NCI-H1105 (cell line): ENCODE data around the gene NADSYN1.
A peak's percentile ranks its signal among the peaks of the same experiment; 100 is the strongest.
"Not testable (repeated sequence)": the region's sequence is repeated elsewhere in the genome, so short reads cannot be mapped to it uniquely, and the experiment has no call there.

Experiments used
- DNase-seq: peaks from one replicate; lab custom pipeline; 2025; lab: John Stamatoyannopoulos, UW

Gene NADSYN1

GRCh38 chr11:71453037-71453917 is at the start of gene NADSYN1:
NADSYN1 (plus strand) TSS chr11:71453203; CDS start chr11:71453297, 94 bp downstream.
- DNase-seq, result peak; percentile 96

- DNase-seq, result no peak
These were observed 48.8 kb upstream of the NADSYN1 start for GRCh38 chr11:71404209-71404608.

GRCh38 chr11:71406681-71407080 is 46.3 kb upstream of the NADSYN1 start:
- no peak for DNase-seq

GRCh38 chr11:71407356-71407755 is 45.6 kb upstream of the NADSYN1 start:
- no peak for DNase-seq

GRCh38 chr11:71408826-71409225 is 44.2 kb upstream of the NADSYN1 start:
- DNase-seq, result no peak

- DNase-seq, result no peak
These were observed 42.5 kb upstream of the NADSYN1 start for GRCh38 chr11:71410363-71410966.

- DNase-seq, result no peak
These were observed 38.4 kb upstream of the NADSYN1 start for GRCh38 chr11:71414645-71415044.

GRCh38 chr11:71418643-71419042 is 34.4 kb upstream of the NADSYN1 start:
- DNase-seq, result no peak

- peak; percentile 33 for DNase-seq
These were observed 32.4 kb upstream of the NADSYN1 start for GRCh38 chr11:71420455-71421241.

- DNase-seq, result no peak
These were observed 31.5 kb upstream of the NADSYN1 start for GRCh38 chr11:71421392-71421950.

GRCh38 chr11:71422318-71422717 is 30.7 kb upstream of the NADSYN1 start:
- not testable (repeated sequence) for DNase-seq

GRCh38 chr11:71423181-71423790 is 29.7 kb upstream of the NADSYN1 start:
- no peak for DNase-seq

GRCh38 chr11:71425409-71425808 is 27.6 kb upstream of the NADSYN1 start:
- DNase-seq, result no peak

GRCh38 chr11:71425860-71426259 is 27.1 kb upstream of the NADSYN1 start:
- no peak for DNase-seq

GRCh38 chr11:71426413-71426812 is 26.6 kb upstream of the NADSYN1 start:
- no peak for DNase-seq

- DNase-seq, result no peak
These were observed 24.1 kb upstream of the NADSYN1 start for GRCh38 chr11:71428861-71429435.

- DNase-seq, result no peak
These were observed 23.3 kb upstream of the NADSYN1 start for GRCh38 chr11:71429701-71430100.

- no peak for DNase-seq
These were observed 22.8 kb upstream of the NADSYN1 start for GRCh38 chr11:71430166-71430565.

GRCh38 chr11:71431271-71431670 is 21.7 kb upstream of the NADSYN1 start:
- no peak for DNase-seq

- DNase-seq, result no peak
These were observed 20.0 kb upstream of the NADSYN1 start for GRCh38 chr11:71432761-71433647.
